Upper lobe of left lung (tissue), 6 donors: ENCODE results near the gene STOML1. TPM values are rescaled to one million over a fixed set of nuclear protein-coding genes. Genes with fewer than 3 reads are reported as not detected.

ENCODE experiments used
- ATAC-seq, 2 donors: fragments of 200-7000 bp; cut with Tn5 transposase; one replicate each; pipeline ENCODE4 v1.9.1; 2022; ENCODE audit warnings: mild to moderate bottlenecking in 2 of 2, moderate library complexity in 2 of 2; ENCODE audit not compliant: low FRiP score in 2 of 2
- DNase-seq, 2 donors: peaks; one replicate each; pipeline ENCODE4 v3.0.0-alpha.2; 2019 to 2020
- H3K27ac ChIP-seq, 4 donors: fragments of 200-600 bp; sonication (generic); one replicate each; pipeline ENCODE4 v1.5.1; 2016 to 2019
- H3K27me3 ChIP-seq, 4 donors: fragments of 200-600 bp; sonication (generic); one replicate each; pipeline ENCODE4 v1.5.1; 2017 to 2019
- H3K36me3 ChIP-seq, 4 donors: fragments of 200-600 bp; sonication (generic); one replicate each; pipeline ENCODE4 v1.5.1; 2016 to 2019
- H3K4me1 ChIP-seq, 4 donors: fragments of 200-600 bp; sonication (generic); one replicate each; pipeline ENCODE4 v1.5.1; 2018 to 2019
- H3K4me3 ChIP-seq, 4 donors: fragments of 200-600 bp; sonication (generic); one replicate each; pipeline ENCODE4 v1.5.1; 2017 to 2019; ENCODE audit warnings: mild to moderate bottlenecking in 2 of 4, moderate library complexity in 1 of 4
- H3K9me3 ChIP-seq, 4 donors: fragments of 200-600 bp; sonication (generic); one replicate each; pipeline ENCODE4 v1.5.1; 2018 to 2019
- CTCF ChIP-seq, 6 experiments: fragments of 450-650 bp in 4 of 6; fragments of 200-600 bp in 2 of 6; sonication (generic) in 2 of 6; IDR thresholded peaks; one replicate each; pipeline ENCODE4 v1.5.1; 2016 to 2019; ENCODE audit warnings: antibody characterized with exemption in 6 of 6
- EP300 ChIP-seq, 4 donors: sonication (generic); formaldehyde crosslinking; IDR thresholded peaks; one replicate each; pipeline ENCODE4 v1.5.1; 2017; ENCODE audit warnings: antibody characterized with exemption in 4 of 4, control low read depth in 2 of 4
- POLR2A ChIP-seq, 4 donors: fragments of 450-650 bp; IDR thresholded peaks; one replicate each; pipeline ENCODE4 v1.5.1; 2016 to 2017; ENCODE audit warnings: antibody characterized with exemption in 4 of 4, mild to moderate bottlenecking in 2 of 4
- POLR2AphosphoS5 ChIP-seq, 2 donors: sonication (generic); formaldehyde crosslinking; IDR thresholded peaks; one replicate each; pipeline ENCODE4 v1.5.1; 2017; ENCODE audit warnings: antibody characterized with exemption in 2 of 2
- whole genome bisulfite sequencing, 2 donors: methylation state at CpG; one replicate each; pipeline ENCODE4 v1.1.5; 2017 to 2018; 5-methylcytosine and 5-hydroxymethylcytosine counted together
- total RNA-seq, 6 donors: library from RNA; depleted of rRNA in 4 of 6; stranded (reverse); fragments of >200 nt in 4 of 6; gene quantifications; one replicate each; pipeline versions ENCODE4 v1.1.0 to v1.2.1, GENCODE V29; 2016 to 2021
- donor health status: DM: no; HTN: no; CAD: no; lungs with moderate emphysema.
- donor health status: DM: no; HTN: yes; CAD: no; lungs with severe emphysema.

STOML1 gene
- total RNA-seq, 6 donors from 2014 or later: 12.2 to 23.3 (median 18.3) TPM

GRCh38 chr15:73969151-73969759 lies 22.8 kb downstream of the STOML1 start:
- Histone ChIP-seq H3K4me1 (peaks cover 12 to 20% (median 17%) of the 10 kb centered on the region in 4 donors), H3K4me3 (no peak overlapping the region), H3K36me3 (no peaks in the 10 kb centered on the region), H3K27me3 (no peaks in the 10 kb centered on the region), H3K27ac (no peak overlapping the region), H3K9me3 (no peaks in the 10 kb centered on the region)
- 84 to 88% methylated on average over 4 to 6 of the region's 6 CpGs for WGBS, 2 donors
- TF ChIP-seq EP300 (IDR thresholded peaks at IDR 0.05) (no peak), CTCF (IDR thresholded peaks at IDR 0.05) (no peak), POLR2AphosphoS5 (IDR thresholded peaks at IDR 0.05) (no peak), POLR2A (IDR thresholded peaks at IDR 0.05) (no peak)
- ATAC-seq (no peak), DNase-seq (peak in 1 of 2 donors; percentile 10)

GRCh38 chr15:73968461-73968860 lies 23.6 kb downstream of the STOML1 start:
- TF ChIP-seq EP300 (IDR thresholded peaks at IDR 0.05) (no peak), POLR2A (IDR thresholded peaks at IDR 0.05) (no peak), CTCF (IDR thresholded peaks at IDR 0.05) (no peak), POLR2AphosphoS5 (IDR thresholded peaks at IDR 0.05) (no peak)
- no peak overlapping the region for H3K27ac ChIP-seq

GRCh38 chr15:73965758-73966113 lies 26.4 kb downstream of the STOML1 start:
- TF ChIP-seq POLR2AphosphoS5 (IDR thresholded peaks at IDR 0.05) (no peak), EP300 (IDR thresholded peaks at IDR 0.05) (no peak), CTCF (IDR thresholded peaks at IDR 0.05) (no peak), POLR2A (IDR thresholded peaks at IDR 0.05) (no peak)
- H3K4me3 ChIP-seq: no peak overlapping the region
- no peaks in the 10 kb centered on the region for H3K9me3 ChIP-seq
- H3K27ac ChIP-seq: no peak overlapping the region
- 30 to 41% methylated on average over 2 of the region's 2 CpGs for WGBS, 2 donors
- peaks cover 5 to 8% (median 7%) of the 10 kb centered on the region in 4 donors for H3K4me1 ChIP-seq
- ATAC-seq: no peak
- H3K27me3 ChIP-seq: no peaks in the 10 kb centered on the region
- DNase-seq: peak in 1 of 2 donors; percentile 6
- no peaks in the 10 kb centered on the region for H3K36me3 ChIP-seq

More at GRCh38 chr15:73968461-73968860, 23.6 kb downstream of the STOML1 start:
- Histone ChIP-seq H3K4me1 (peaks cover 11 to 17% (median 16%) of the 10 kb centered on the region in 4 donors), H3K36me3 (no peaks in the 10 kb centered on the region), H3K9me3 (no peaks in the 10 kb centered on the region), H3K4me3 (no peak overlapping the region), H3K27me3 (no peaks in the 10 kb centered on the region)
- 80 to 97% methylated on average over 3 of the region's 3 CpGs for WGBS, 2 donors
- ATAC-seq (no peak), DNase-seq (no peak)

- H3K4me3 ChIP-seq: peak overlapping the region in 1 of 4 donors; percentile 23
Observed at GRCh38 chr15:73965094-73965757, 26.9 kb downstream of the STOML1 start.

More at GRCh38 chr15:73965094-73965757, 26.9 kb downstream of the STOML1 start:
- 32 to 36% methylated on average over 12 to 13 of the region's 13 CpGs for WGBS, 2 donors
- Histone ChIP-seq H3K4me1 (peaks cover 5 to 8% (median 7%) of the 10 kb centered on the region in 4 donors), H3K36me3 (no peaks in the 10 kb centered on the region), H3K9me3 (no peaks in the 10 kb centered on the region), H3K27ac (peak overlapping the region in 1 of 4 donors; percentile 15), H3K27me3 (no peaks in the 10 kb centered on the region)
- DNase-seq (peak in 1 of 2 donors; percentile 10), ATAC-seq (no peak)
- no peak for TF ChIP-seq CTCF (IDR thresholded peaks at IDR 0.05)
- TF ChIP-seq POLR2AphosphoS5 (IDR thresholded peaks at IDR 0.05): no peak
- TF ChIP-seq EP300 (IDR thresholded peaks at IDR 0.05): no peak
- no peak for TF ChIP-seq POLR2A (IDR thresholded peaks at IDR 0.05)
